Tibial nerve (tissue), 4 donors: Measurements from ENCODE around the gene CNPY3.

Experiments
- EP300 ChIP-seq, 2 donors: sonication (generic); formaldehyde crosslinking; IDR thresholded peaks; one replicate each; pipeline ENCODE4 v1.6.1; 2017; ENCODE audit warnings: antibody characterized with exemption in 2 of 2, mild to moderate bottlenecking in 1 of 2
- TF ChIP-seq, protein P1 (sequence below), 5 experiments: fragments of 200-600 bp in 3 of 5; fragments of 450-650 bp in 2 of 5; sonication (generic) in 3 of 5; IDR thresholded peaks; one replicate each; pipeline ENCODE4 v1.5.1; 2016 to 2019; ENCODE audit warnings: antibody characterized with exemption in 5 of 5, mild to moderate bottlenecking in 3 of 5, moderate library complexity in 2 of 5

DNA sequence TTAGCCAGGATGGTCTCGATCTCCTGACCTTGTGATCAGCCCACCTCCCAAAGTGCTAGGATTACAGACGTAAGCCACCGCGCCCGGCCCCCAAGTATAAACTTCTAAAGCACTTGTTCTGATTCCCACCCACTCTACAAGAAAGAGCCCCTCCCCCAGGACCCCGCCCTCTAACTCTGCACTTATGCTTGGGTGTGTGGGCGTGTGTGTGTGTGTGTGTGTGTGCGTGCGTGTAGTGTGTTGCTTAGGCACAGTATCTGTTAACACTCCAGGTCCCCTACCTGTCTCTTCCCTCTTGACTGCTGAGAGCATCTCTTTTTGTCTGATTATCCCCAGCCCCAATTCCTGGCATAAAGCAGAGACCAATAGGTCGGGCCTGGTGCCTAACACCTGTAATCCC is 19.4 kb upstream of the CNPY3 start:
- no peak for TF ChIP-seq EP300 (IDR thresholded peaks at IDR 0.05)
- TF ChIP-seq, protein P1, sequence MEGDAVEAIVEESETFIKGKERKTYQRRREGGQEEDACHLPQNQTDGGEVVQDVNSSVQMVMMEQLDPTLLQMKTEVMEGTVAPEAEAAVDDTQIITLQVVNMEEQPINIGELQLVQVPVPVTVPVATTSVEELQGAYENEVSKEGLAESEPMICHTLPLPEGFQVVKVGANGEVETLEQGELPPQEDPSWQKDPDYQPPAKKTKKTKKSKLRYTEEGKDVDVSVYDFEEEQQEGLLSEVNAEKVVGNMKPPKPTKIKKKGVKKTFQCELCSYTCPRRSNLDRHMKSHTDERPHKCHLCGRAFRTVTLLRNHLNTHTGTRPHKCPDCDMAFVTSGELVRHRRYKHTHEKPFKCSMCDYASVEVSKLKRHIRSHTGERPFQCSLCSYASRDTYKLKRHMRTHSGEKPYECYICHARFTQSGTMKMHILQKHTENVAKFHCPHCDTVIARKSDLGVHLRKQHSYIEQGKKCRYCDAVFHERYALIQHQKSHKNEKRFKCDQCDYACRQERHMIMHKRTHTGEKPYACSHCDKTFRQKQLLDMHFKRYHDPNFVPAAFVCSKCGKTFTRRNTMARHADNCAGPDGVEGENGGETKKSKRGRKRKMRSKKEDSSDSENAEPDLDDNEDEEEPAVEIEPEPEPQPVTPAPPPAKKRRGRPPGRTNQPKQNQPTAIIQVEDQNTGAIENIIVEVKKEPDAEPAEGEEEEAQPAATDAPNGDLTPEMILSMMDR (IDR thresholded peaks at IDR 0.05), result no peak
